ENCODE measurements around the gene NOX4. TPM values are rescaled to one million over a fixed set of nuclear protein-coding genes. Genes with fewer than 3 reads are reported as not detected.

Gene NOX4
- total and polyA plus RNA-seq, 8 donors: 0.86 to 6.5 (median 3.9) TPM

DNA sequence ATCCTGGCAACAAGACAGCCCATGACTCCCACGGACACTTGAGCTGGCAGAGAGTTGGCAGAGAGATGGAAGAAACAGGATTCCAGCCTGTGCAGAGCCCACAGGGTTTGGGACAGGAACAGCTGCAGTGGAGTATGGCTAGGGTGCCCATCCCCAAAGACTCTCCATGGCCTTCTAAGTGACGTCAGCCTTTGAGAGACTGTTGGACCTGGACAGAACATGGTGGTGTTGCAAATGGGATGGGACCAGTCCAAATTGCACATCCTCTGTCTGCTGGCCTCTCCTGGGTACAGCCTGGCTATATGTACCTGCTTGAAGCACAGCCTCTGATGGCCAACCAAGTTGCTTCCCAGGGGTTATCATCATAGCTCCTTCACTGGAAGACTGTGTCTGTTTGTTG is 34.5 kb downstream of the NOX4 start:
- no peak overlapping the region for H3K4me3 ChIP-seq
- H3K27me3 ChIP-seq: no peaks in the 10 kb centered on the region
- intact Hi-C loops (cut with DNase I): no loop called here
- no peaks in the 10 kb centered on the region for H3K9me3 ChIP-seq
- TF ChIP-seq, protein P1, sequence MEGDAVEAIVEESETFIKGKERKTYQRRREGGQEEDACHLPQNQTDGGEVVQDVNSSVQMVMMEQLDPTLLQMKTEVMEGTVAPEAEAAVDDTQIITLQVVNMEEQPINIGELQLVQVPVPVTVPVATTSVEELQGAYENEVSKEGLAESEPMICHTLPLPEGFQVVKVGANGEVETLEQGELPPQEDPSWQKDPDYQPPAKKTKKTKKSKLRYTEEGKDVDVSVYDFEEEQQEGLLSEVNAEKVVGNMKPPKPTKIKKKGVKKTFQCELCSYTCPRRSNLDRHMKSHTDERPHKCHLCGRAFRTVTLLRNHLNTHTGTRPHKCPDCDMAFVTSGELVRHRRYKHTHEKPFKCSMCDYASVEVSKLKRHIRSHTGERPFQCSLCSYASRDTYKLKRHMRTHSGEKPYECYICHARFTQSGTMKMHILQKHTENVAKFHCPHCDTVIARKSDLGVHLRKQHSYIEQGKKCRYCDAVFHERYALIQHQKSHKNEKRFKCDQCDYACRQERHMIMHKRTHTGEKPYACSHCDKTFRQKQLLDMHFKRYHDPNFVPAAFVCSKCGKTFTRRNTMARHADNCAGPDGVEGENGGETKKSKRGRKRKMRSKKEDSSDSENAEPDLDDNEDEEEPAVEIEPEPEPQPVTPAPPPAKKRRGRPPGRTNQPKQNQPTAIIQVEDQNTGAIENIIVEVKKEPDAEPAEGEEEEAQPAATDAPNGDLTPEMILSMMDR (IDR thresholded peaks at IDR 0.05): no peak
- DNase-seq: no peak
- no peaks in the 10 kb centered on the region for H3K4me1 ChIP-seq
- no peaks in the 10 kb centered on the region for H3K36me3 ChIP-seq
- H3K27ac ChIP-seq: no peak overlapping the region
- no peak for ATAC-seq

DNA sequence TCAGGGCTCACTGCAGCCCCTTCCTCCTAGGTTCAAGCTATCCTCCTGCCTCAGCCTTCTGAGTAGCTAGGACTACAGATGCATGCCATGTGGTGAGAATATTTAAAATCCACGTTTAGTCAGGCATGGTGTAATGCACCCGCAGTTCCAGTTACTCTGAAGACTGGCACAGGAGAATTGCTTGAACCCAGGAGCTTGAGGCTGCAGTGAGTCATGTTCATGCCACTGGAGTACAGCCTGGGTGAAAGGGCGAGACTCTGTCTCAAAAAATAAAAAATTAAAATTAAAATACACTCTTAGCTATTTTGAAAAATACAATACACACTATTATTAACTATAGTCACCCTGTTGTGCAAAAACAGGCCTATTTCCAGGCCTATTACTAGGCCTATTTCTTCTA is 38.4 kb downstream of the NOX4 start:
- H3K4me3 ChIP-seq: no peak overlapping the region
- H3K27me3 ChIP-seq: no peaks in the 10 kb centered on the region
- intact Hi-C loops (cut with DNase I): no loop called here
- H3K36me3 ChIP-seq: no peaks in the 10 kb centered on the region
- DNase-seq (no peak), ATAC-seq (no peak)
- no peak overlapping the region for H3K27ac ChIP-seq
- no peaks in the 10 kb centered on the region for H3K4me1 ChIP-seq
- H3K9me3 ChIP-seq: no peaks in the 10 kb centered on the region
- TF ChIP-seq, protein P1 (IDR thresholded peaks at IDR 0.05): no peak

DNA sequence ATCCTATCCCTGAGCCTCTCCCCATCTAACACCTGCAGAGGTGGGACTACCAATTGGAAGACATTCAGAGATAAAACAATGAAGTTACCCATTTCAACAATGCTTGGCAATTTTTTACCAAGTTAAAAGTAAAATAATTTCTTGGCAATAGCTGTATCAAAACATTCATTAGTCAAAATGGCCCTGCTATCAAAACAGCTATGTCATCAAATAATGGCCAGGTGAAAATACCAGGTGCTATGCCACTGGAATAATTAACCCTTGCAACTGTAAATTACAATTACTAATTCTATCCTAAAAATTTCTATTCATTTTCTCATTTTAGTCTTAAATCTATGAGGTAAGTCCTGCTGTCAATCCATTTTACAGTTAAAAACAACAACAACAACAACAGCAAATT is 43.3 kb downstream of the NOX4 start:
- Histone ChIP-seq H3K27me3 (no peaks in the 10 kb centered on the region), H3K9me3 (no peaks in the 10 kb centered on the region), H3K4me1 (no peaks in the 10 kb centered on the region), H3K36me3 (no peaks in the 10 kb centered on the region), H3K27ac (no peak overlapping the region), H3K4me3 (no peak overlapping the region)
- intact Hi-C loops (cut with DNase I): no loop called here
- ATAC-seq: no peak
- DNase-seq: no peak
- TF ChIP-seq, protein P1 (IDR thresholded peaks at IDR 0.05): no peak

DNA sequence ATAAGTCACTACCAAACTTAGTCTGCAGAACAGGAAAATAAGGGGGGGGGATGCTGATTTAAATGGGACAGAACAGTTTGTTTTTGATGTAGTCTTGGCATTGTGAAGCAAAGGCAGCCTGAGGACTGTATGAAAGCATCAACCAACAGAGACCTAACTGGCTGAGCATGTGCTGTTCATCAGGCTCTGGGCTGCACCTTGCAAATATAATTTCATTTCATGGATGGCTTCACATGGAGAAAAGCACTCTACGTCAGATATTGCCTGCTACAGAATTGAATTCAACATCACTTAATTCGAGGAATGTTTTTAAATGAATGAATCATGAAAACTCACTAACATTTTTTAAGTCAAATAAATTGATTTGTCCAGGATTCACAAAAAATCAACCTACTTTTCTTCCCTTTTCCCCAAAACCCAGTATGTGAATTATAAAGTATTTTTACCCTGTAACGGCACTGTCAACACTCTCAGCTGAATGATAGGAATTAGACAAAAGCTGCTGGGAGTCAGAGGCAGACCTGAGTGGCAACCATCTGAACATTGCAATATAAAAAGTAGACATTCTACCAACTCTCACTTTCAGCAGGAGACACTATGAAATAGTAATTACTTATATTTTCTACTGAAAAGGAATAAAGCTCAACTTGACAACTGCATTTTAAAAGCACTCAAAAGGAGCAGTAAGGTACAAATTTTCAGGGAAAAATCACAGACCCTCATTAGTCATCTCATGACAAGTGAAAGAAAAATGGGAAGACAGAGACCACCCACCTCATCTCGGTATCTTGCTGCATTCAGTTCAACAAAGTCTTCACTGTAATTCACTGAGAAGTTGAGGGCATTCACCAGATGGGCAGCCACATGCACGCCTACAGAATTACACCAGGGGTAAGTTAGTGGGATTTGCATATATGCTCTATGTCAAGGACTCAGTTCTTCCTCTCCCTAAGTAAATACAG is 47.5 kb downstream of the NOX4 start:
- no peak overlapping the region for H3K27ac ChIP-seq
- H3K9me3 ChIP-seq: no peaks in the 10 kb centered on the region
- H3K4me1 ChIP-seq: no peaks in the 10 kb centered on the region
- no peak overlapping the region for H3K4me3 ChIP-seq
- no peaks in the 10 kb centered on the region for H3K36me3 ChIP-seq
- intact Hi-C loops (cut with DNase I): no loop called here
- TF ChIP-seq, protein P1 (IDR thresholded peaks at IDR 0.05): no peak
- DNase-seq (no peak), ATAC-seq (no peak)
- H3K27me3 ChIP-seq: no peaks in the 10 kb centered on the region

DNA sequence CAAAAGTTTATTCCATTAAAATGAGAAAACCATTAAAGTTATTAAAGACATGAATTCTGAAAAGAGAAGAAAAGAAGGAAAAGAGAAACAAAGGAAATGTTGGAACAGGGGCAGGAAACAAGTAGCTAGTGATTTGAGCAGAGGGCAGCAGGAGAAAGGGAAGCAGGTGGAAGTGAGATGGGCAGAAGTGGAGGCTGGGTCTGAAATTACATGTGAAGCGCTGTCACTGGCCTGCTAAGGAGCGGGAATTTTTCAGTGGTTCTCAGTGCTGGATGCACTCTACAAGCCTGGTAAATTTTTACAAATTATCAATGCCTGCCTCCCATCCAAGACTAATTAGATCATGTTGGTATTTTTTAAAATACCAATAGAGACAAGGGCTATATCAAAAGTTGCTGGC is 48.4 kb downstream of the NOX4 start:
- H3K9me3 ChIP-seq: no peaks in the 10 kb centered on the region
- H3K27ac ChIP-seq: no peak overlapping the region
- H3K4me1 ChIP-seq: no peaks in the 10 kb centered on the region
- intact Hi-C loops (cut with DNase I): no loop called here
- H3K4me3 ChIP-seq: no peak overlapping the region
- DNase-seq (no peak), ATAC-seq (no peak)
- no peaks in the 10 kb centered on the region for H3K36me3 ChIP-seq
- TF ChIP-seq, protein P1 (IDR thresholded peaks at IDR 0.05): no peak
- no peaks in the 10 kb centered on the region for H3K27me3 ChIP-seq

Data from left lung (tissue), 10 donors.